ENCODE results near the gene FHOD3. TPM values are rescaled to one million over a fixed set of nuclear protein-coding genes. Genes with fewer than 3 reads are reported as not detected.

FHOD3 gene
- total RNA-seq, 4 donors from 2014 or later: 15.6 to 25.9 (median 21.6) TPM

DNA sequence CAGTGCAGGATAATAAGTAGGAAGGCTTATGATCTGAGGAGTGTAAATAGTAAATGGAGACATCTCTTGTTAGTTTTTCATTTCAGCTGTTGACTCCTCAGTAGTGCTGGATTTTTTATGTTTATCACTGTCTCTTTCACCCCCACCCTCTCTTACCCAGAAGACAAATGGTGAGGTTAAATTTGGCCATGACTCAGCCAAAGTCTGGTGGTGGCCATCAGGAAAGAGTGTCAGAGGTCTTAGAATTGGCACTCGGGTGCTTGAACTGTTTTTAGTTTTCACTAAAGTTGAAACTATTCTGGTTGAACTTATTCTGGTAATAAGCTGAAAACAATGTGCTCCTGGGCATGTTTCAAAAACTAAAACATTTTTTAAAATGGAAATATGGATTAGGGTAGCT lies 123.3 kb downstream of the FHOD3 start:
- Histone ChIP-seq H3K36me3 (no peaks in the 10 kb centered on the region), H3K27me3 (no peaks in the 10 kb centered on the region), H3K9me3 (no peaks in the 10 kb centered on the region), H3K27ac (peak overlapping the region in 1 of 4 donors; percentile 9), H3K4me1 (peaks cover 0 to 10% (median 0%) of the 10 kb centered on the region in 4 donors), H3K4me3 (no peak overlapping the region)
- DNase-seq (ENCODE audit: low spot score in 2 of 2): no peak
- 24 to 50% methylated on average over 1 of the region's 1 CpG for WGBS, 2 donors
- no peak for TF ChIP-seq EP300 (IDR thresholded peaks at IDR 0.05)
- TF ChIP-seq, protein P1, sequence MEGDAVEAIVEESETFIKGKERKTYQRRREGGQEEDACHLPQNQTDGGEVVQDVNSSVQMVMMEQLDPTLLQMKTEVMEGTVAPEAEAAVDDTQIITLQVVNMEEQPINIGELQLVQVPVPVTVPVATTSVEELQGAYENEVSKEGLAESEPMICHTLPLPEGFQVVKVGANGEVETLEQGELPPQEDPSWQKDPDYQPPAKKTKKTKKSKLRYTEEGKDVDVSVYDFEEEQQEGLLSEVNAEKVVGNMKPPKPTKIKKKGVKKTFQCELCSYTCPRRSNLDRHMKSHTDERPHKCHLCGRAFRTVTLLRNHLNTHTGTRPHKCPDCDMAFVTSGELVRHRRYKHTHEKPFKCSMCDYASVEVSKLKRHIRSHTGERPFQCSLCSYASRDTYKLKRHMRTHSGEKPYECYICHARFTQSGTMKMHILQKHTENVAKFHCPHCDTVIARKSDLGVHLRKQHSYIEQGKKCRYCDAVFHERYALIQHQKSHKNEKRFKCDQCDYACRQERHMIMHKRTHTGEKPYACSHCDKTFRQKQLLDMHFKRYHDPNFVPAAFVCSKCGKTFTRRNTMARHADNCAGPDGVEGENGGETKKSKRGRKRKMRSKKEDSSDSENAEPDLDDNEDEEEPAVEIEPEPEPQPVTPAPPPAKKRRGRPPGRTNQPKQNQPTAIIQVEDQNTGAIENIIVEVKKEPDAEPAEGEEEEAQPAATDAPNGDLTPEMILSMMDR (IDR thresholded peaks at IDR 0.05): no peak
- no peak for TF ChIP-seq POLR2A (IDR thresholded peaks at IDR 0.05)

DNA sequence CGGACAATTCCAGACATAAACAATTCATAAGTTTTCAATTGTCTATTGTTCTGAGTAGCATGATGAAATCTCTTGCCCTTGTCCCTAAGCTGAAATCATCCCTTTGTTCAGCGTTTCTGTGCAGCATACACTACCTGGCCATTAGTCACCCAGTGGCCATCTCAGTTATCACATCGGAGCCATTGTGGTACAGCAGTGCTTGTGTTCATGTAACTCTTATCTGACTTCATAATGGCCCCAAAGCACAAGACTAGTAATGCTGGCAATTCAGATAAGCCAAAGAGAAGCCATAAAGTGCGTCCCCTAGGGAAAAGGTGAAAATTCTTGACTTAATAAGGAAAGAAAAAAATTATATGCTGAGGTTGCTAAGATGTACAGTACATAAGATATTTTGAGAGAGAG lies 127.2 kb downstream of the FHOD3 start:
- no peak for TF ChIP-seq EP300 (IDR thresholded peaks at IDR 0.05)
- TF ChIP-seq POLR2A (IDR thresholded peaks at IDR 0.05): no peak
- TF ChIP-seq, protein P1 (IDR thresholded peaks at IDR 0.05): no peak

DNA sequence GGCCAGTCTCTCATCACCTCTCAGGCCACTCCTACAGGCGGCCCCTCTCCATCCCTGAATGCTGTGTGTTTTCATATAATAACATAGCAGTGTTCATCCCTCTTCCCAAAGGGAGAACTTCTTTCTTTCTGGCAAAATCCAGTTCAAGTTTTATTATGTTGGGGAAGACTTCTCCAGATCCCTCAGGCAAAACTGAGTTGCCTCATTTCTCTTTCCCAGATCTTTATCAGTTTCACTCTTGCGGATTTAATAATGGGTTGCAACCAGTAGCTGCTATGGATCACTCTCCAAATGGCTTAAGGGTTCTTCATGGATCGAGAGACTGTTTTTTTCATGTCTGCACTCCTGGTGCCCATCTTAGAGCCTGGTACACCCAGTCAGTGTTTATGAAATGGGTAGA lies 129.9 kb downstream of the FHOD3 start:
- no peaks in the 10 kb centered on the region for H3K36me3 ChIP-seq
- H3K27ac ChIP-seq: no peak overlapping the region
- H3K4me3 ChIP-seq: no peak overlapping the region
- no peaks in the 10 kb centered on the region for H3K4me1 ChIP-seq
- DNase-seq (ENCODE audit: low spot score in 2 of 2): no peak
- H3K27me3 ChIP-seq: no peaks in the 10 kb centered on the region
- WGBS, 2 donors: 87 to 90% methylated on average over 3 of the region's 3 CpGs
- TF ChIP-seq, protein P1 (IDR thresholded peaks at IDR 0.05): no peak
- TF ChIP-seq EP300 (IDR thresholded peaks at IDR 0.05) (no peak), POLR2A (IDR thresholded peaks at IDR 0.05) (no peak)
- H3K9me3 ChIP-seq: no peaks in the 10 kb centered on the region

More for the DNA sequence above, 127.2 kb downstream of the FHOD3 start:
- no peak overlapping the region for H3K27ac ChIP-seq
- no peak for DNase-seq (ENCODE audit: low spot score in 2 of 2)
- no peaks in the 10 kb centered on the region for H3K27me3 ChIP-seq
- H3K36me3 ChIP-seq: no peaks in the 10 kb centered on the region
- 71 to 81% methylated on average over 4 of the region's 4 CpGs for WGBS, 2 donors
- H3K4me3 ChIP-seq: no peak overlapping the region
- no peaks in the 10 kb centered on the region for H3K9me3 ChIP-seq
- H3K4me1 ChIP-seq: peaks cover 0 to 9% (median 0%) of the 10 kb centered on the region in 4 donors

DNA sequence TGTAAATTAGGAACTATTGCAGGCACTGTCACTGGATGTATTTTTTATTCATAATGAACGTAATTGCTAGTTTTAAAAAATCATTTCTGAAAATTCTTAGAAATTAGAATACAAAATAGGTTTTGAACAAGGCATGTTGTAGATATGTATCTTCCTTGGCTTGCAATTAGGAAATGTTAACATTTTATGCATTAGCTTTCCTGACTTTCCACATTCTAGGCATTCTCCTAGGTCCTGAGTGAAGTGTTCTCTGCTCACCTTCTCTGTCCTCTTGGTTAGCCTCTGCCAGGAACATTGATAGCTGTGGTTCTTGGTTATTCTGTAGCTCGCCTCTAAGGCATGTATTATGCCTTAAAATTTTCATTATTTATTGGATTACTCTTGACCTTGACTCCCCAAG lies 130.3 kb downstream of the FHOD3 start:
- H3K4me1 ChIP-seq: no peaks in the 10 kb centered on the region
- no peaks in the 10 kb centered on the region for H3K27me3 ChIP-seq
- WGBS, 2 donors: 88 to 93% methylated on average over 2 of the region's 2 CpGs

DNA sequence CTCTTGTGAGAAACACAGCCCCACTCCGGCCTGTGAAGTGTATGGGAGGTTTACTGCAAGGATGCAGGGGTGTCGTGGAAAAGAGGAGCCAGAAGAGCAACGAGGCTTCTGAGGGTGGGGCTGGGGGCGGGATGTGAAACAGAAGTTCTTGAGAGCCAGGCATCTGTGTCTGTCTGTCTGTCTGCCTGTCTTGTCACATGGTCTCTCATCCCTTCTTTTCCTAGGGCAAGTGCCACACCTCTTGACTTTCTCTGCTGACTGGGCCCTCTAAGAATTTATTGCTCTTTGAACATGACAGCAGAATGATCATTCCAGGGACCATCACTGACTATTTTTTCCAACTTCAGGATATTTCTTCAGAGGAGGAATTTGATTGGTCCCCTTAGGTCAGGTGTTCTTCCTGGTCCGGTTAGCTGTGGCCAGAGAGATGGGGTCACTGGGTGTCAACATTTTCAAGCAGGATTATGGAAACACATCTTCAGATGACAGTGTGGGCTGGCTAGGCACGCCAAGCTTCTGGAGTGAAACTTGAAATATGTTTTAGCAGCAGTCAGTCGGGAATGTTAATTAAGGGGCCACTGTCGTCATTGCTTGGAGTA lies 131.0 kb downstream of the FHOD3 start:
- no peak overlapping the region for H3K27ac ChIP-seq
- DNase-seq (ENCODE audit: low spot score in 2 of 2): no peak
- no peaks in the 10 kb centered on the region for H3K9me3 ChIP-seq
- no peaks in the 10 kb centered on the region for H3K36me3 ChIP-seq
- H3K4me3 ChIP-seq: no peak overlapping the region
- TF ChIP-seq, protein P1 (IDR thresholded peaks at IDR 0.05): no peak
- TF ChIP-seq EP300 (IDR thresholded peaks at IDR 0.05): no peak
- TF ChIP-seq POLR2A (IDR thresholded peaks at IDR 0.05): no peak
- 73 to 81% methylated on average over 8 of the region's 8 CpGs for WGBS, 2 donors
- H3K27me3 ChIP-seq: no peaks in the 10 kb centered on the region
- no peaks in the 10 kb centered on the region for H3K4me1 ChIP-seq

More for the DNA sequence above, 130.3 kb downstream of the FHOD3 start:
- TF ChIP-seq EP300 (IDR thresholded peaks at IDR 0.05) (no peak), POLR2A (IDR thresholded peaks at IDR 0.05) (no peak)
- TF ChIP-seq, protein P1 (IDR thresholded peaks at IDR 0.05): no peak
- no peaks in the 10 kb centered on the region for H3K36me3 ChIP-seq
- no peak overlapping the region for H3K4me3 ChIP-seq
- no peak overlapping the region for H3K27ac ChIP-seq
- no peak for DNase-seq (ENCODE audit: low spot score in 2 of 2)
- no peaks in the 10 kb centered on the region for H3K9me3 ChIP-seq
